Measurements from ENCODE around the gene CSRP3.
"Not testable (repeated sequence)": the region's sequence is repeated elsewhere in the genome, so short reads cannot be mapped to it uniquely, and the experiment has no call there.

The CSRP3 gene

DNA sequence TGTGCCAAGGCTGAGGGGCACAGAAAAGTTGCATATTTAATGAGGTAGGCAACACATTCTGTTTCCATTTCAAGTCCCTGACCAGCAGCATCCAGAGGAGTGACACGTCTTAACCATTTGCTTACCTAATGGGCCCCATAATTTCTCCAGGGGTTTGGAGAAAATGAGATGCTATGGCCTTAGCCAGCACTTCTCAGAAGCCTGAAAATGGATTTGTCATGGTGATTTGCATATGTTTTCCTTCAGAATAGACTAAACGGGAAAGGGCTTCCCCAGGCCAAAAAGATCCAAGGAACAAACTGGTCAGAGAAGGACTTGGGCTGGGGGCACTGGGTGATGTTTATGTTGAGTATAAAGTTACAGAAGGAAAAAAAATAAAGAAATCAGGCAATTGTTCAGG, 16.7 kb downstream of the CSRP3 start:
- DNase-seq, result no peak

DNA sequence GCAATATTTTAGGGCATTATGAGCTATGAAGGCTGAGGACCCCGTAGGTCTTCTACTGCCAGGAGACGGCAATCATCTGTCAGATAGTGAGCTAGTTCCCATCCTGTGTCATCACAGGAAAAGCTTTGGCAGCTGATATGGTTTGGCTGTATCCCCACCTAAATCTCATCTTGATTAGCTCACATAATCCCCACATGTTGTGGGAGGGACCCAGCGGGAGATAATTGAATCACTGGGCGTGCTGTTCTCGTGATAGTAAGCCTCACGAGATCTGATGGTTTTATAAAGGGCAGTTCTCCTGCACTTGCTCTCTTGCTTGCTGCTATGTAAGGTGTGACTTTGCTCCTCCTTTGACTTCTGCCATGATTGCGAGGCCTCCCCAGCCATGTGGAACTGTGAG, 18.1 kb downstream of the CSRP3 start:
- DNase-seq, result no peak

DNA sequence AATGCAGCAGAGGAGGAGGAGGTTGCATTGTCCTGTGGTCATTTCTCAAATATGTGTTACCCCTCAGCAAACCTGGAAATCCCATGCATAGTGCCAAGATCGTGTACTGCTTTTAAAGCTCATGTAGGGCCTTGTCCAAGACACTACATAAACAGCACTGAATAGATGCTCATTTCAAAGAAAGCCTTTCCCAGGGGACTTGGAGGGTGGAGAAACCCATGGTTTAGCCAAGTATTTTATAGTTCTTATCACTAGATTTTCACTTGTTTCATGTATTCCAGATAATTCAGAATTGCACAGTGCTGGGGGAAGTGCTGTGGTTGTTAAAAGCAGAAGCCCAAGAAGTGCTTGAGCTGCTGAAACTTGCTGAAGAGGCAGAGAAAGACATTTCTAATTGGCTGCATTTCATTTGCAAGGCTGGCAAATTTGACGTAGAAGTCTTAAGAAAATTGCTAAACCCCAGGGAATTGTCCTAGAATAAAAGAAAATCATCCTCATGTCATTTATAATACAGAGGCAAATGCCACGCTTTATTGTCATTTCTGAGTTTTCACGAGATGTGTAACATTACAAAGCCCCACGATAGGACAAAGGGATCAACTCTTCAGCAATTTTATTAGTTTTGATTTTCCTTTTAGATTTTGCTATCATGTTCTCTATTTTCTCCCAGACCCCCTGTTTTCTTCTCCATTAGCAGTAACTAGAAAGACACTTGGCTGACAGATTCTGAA, 20.1 kb downstream of the CSRP3 start:
- DNase-seq, result no peak

DNA sequence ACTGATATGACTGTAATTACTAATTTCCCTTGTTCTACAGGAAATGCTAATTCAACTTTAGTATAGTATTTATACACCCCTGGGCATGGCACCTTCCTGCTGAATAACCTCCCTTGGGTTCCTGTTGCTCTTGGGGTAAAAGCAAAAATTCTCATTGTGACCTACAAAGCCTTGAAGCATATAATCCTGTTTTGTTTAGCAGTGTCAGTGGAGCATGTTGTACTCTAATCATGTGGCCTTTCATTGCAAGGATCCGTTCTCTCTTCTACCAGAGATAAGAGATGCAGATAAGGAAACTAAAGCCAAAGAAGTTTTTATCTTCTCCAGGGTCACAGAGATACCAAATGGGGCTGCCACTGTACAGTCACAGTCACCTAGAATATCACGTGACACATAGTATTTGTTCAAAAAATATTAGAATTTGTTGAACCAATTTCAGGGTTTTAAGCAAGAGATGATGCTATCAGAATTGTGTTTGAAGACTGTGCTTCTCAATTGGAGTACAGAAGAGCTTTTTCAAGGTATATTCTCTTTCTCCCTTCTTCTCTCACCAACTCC, 25.1 kb downstream of the CSRP3 start:
- no peak for DNase-seq

DNA sequence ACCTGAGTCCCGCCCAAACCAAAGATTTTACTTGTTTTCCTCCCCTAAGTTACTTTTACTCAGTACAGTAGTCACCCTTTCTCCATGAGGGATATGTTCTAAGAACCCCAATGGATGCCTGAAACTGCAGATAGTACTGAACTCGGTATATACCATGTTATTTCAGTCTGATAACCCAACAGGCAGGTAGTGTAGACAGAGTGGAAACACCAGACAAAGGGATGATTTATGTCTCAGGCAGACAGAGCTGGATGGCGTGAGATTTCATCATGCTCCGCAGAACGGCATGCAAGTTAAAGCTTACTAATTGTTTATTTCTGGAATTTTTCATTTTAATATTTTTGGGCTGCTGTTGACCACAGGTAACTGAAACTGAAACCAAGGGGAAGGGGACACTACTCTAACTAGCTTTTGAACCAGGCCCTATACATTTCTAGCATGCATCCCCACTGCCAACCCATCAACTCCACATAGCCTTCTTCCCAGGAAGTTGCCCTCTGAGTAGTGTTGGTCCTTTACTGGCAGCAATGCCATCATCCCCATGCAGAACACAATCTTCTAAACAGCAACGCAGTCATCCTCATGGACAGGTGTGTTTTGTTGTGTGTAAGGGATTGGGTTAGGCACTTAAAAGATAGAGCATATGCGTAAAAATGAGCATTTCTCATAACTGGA, 27.7 kb downstream of the CSRP3 start:
- no peak for DNase-seq

DNA sequence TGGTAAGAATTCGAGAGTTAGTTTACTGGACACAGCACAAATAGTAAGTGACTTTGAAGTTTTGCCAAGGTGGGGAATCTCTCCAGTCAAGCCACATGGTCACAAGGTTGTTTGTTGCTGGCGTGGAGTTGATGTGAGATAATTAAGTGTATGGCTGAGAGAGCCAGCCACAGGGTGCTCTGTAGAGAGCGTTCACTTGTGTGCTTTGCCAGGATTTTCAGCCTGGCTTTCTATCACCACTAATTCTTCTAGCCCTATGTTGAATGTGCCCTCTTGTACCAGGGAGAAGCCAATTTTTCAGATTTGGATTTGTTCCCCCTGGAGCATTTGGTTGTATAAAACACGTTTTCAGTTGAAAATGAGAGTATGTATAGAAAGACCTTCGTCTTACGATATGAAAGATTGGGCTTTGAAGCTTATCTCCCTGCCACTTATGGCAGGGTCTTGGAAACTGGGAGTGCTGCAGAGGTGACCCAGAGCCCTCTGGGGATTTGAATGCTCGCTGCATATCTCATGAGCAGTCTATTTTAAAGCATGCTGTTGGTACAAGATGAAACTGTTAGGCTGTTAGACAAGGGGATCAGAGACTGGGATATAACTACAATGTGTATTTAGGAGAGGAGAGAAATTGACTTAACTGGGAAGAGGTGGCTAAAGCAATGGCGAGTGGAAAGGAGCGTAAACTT, 28.6 kb downstream of the CSRP3 start:
- DNase-seq, result no peak

DNA sequence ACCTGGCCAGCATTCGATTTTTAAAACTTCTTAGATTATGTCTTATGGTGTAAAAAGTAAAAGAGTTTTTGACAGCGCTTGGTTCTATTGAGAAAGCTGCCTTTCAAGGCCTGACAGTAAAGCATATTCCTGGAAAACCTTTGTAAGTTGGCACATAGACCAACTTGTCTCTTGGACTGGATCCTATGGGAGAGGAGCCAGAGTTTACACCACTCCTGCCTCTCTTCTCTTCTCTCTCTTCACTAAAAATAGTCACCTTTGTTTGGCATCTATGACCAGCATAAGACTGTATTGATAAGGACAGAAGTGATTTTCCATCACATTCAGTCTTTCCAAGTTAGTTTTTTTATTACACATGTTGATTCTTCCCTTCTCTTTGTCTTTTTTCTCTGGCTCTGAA, 33.7 kb downstream of the CSRP3 start:
- no peak for DNase-seq

DNA sequence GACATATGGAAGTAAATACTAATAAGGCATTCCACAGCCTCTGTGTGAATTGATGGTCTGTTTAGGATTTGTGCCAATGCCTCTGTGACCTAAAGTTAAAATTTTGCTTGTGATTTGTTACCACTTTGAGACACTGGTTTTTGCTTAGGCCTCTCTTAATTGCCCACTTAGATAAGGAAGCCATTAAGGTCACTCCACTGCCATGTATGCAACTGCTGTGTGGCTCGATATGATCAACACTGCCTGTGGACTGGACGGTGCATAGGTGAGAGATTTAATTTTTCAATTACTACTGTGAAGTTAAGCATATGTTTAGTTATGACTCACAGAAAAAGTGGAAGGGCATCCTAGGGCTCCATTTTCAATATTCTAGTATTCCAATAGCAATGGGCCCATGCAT, 36.9 kb downstream of the CSRP3 start:
- DNase-seq, result no peak

DNA sequence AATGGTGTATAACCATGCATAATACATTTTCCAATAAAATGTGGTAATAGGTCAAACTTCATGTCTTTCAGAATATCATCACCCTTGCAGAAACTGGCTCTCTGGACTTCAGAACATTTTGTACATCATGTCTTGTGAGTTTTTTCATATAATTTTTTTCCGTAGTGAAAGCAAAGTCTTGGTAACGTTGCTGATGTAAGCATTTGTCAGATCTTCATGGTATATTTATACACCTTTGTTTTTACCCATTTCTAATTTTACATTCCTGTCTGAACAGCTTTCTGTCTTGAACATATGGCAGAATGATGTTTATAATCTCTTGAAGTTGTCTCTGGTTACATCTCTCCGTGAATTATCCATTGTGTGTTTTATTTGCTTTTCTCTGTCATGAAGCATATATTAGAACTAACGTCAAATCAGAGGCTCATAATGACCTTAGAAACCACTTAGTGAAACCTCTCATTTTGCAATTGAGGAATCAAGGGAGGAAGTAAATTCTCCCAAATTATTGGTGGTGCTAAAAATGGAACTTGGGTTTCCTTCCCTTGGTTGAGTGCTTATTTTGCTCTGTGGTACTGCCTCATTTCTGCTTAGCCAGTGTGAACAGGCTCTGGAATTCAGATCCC, 37.4 kb downstream of the CSRP3 start:
- no peak for DNase-seq

DNA sequence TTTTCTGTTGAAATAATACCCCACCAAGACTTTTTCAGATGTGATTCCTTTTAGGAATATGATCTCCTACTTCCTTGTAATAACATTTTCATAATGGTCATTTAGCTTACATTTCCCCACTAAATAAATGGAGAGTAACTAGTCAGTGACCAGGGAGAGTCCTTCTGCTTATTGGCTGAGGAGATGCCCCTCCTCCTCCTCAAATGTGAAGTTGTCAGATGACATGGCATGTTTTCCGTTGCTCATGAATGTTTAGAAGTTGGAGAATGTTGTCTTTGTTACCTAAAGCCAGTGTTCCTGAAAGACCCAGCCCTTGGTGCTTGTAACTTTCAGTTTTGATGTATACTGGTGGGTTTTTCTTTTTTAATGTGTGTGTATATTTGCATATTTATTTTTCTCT, 38.2 kb downstream of the CSRP3 start:
- no peak for DNase-seq

DNA sequence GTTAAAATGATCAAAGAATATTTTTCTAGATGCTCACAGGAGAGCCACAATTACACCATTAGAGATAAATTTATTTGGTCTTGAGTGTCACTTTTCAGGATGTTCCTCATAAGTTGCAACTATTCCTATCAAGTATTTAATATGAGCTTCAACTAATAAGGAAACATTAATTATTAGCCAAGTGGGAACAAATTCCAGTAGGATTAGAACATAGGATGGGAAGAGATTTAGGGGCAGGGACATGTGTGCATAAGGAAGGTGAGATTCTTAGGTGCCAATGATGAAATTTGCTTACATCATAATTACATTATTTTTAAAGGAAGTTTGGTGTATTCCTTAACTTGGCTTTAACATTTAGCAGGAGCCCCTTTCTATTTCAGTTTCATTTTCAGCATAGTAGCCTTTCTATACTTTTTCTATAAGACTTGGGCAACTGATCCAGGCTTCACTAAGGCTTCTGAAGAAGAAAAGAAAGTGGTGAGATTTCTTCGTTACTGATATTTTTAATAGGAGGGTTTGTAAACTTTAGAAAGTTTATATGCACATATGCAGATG, 38.8 kb downstream of the CSRP3 start:
- no peak for DNase-seq

DNA sequence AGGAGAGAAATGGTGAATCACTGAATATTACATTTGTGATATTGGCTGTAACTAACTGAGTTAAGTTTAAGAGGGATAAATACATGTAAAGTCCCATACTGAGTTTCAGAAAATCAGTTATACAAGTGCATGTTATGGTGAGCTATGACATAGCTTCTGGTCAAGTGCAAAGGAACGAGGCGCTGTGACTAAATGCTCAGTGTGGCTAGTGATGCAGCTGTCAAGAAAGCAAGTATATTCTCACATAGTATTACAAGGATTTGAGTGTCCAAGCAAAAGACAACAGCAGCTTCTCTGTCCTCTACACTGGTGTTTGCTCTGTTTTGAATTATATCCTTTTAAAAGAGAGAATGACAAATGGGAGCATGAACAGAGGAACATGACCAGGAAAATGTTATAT, 40.1 kb downstream of the CSRP3 start:
- no peak for DNase-seq

DNA sequence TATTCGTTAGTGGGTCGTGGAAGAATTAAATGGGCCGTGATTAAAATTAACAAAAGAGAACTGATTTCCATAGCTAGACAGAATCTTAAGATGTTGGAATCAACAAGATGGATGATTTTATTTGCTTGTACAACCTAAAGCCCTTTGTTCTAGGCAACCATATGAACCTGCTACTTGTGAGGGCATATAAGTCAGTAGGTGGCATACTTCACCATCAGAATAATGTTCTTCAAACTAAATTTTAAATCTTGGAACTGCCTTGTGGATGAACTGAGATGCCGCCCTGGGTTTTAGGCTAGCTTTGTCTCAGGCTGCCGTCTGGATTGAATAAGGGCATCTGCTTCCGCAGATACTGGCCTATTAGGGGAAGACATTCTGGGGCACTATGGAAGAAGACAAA, 40.9 kb downstream of the CSRP3 start:
- no peak for DNase-seq

DNA sequence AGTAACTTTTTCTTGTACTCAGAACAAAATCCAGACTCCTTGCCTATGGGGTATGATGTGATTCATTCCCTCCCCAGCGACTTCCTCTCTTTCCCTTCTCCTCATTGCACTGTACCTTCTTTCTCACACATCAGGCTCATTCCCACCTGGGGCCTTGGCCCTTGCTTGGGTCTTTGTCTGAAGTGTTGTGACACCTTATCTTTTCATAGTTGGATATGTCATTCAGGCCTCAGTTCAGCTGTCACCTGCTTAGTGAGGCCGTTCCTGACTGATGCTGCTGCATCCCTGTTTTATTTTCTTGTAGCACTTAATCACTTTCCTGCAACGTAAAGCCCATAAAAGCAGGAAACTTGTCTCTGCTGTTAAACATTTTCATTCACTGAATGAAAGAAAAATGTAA, 44.9 kb downstream of the CSRP3 start:
- no peak for DNase-seq

DNA sequence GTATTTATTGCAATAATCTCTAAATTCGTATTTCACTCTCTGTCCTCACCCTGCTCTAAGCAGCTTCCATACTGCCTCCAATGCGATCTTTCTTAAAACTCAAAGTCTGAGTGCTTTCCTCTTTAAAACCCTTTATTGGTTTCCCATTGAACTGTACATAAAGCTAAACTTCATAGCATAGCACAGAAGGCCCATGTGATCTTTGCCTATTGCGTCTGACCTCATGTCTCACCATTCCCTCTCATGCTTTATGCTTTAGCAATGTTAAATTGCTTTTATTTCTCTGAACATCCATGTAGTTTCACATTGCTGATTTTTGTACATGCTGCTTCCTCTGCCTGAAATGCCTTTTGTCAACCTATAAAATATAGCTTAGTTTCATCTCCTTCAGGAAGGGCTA, 56.5 kb downstream of the CSRP3 start:
- DNase-seq, result no peak

DNA sequence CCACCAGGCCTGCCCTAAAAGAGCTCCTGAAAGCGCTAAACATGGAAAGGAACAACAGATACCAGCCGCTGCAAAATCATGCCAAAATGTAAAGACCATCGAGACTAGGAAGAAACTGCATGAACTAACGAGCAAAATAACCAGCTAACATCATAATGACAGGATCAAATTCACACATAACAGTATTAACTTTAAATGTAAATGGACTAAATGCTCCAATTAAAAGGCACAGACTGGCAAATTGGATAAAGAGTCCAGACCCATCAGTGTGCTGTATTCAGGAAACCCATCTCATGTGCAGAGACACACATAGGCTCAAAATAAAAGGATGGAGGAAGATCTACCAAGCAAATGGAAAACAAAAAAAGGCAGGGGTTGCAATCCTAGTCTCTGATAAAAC, 64.9 kb downstream of the CSRP3 start:
- not testable (repeated sequence) for DNase-seq

DNA sequence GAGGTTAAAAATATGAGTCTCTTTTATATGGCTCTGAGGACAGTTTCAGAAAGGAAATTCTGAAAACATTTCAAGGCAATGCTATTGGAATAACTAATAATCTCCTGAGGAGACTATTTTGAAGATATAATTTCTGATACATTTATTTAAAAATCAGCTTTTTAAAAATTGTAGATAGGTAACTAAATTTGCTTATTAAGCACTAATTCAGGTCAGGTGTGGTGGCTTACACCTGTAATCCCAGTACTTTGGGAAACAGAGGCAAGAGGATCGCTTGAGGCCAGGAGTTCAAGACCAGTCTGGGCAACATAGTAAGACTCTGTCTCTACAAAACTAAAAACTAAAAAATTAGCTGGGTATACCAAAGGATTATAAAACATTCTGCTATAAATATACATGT, 67.8 kb downstream of the CSRP3 start:
- DNase-seq, result no peak

Measured in CD4-positive, alpha-beta T cell treated with Interleukin-4 for 1 hour (primary cell).